HEK293 (cell line): ENCODE measurements around the gene ATP5F1D.

Source experiments
- BCL11B ChIP-seq: fragments of 450-650 bp; formaldehyde crosslinking; IDR thresholded peaks from 2 replicates; pipeline ENCODE4 v1.5.1; 2016; ENCODE audit warnings: low read depth, missing biosample characterization, missing genetic modification characterization
- GLI4 ChIP-seq: fragments of 450-650 bp; formaldehyde crosslinking; IDR thresholded peaks from 2 replicates; pipeline ENCODE4 v1.5.1; 2016; ENCODE audit warnings: missing biosample characterization, missing genetic modification characterization
- GLIS2 ChIP-seq: fragments of 450-650 bp; formaldehyde crosslinking; IDR thresholded peaks from 2 replicates; pipeline ENCODE4 v1.5.1; 2016; ENCODE audit warnings: missing biosample characterization, missing genetic modification characterization
- HIC1 ChIP-seq: fragments of 450-650 bp; formaldehyde crosslinking; IDR thresholded peaks from 2 replicates; pipeline ENCODE4 v1.5.1; 2016; ENCODE audit warnings: missing biosample characterization, missing genetic modification characterization
- IKZF3 ChIP-seq: fragments of 450-650 bp; IDR thresholded peaks from 2 replicates; pipeline ENCODE4 v1.5.0; 2018; ENCODE audit warnings: missing biosample characterization, mild to moderate bottlenecking, missing genetic modification characterization, moderate library complexity
- INSM2 ChIP-seq: fragments of 450-650 bp; formaldehyde crosslinking; IDR thresholded peaks from 2 replicates; pipeline ENCODE4 v1.5.1; 2016; ENCODE audit warnings: missing biosample characterization, missing genetic modification characterization
- KLF8 ChIP-seq: fragments of 450-650 bp; formaldehyde crosslinking; IDR thresholded peaks from 2 replicates; pipeline ENCODE4 v1.5.1; 2016; ENCODE audit warnings: missing biosample characterization, missing genetic modification characterization
- PATZ1 ChIP-seq: fragments of 450-650 bp; formaldehyde crosslinking; IDR thresholded peaks from 2 replicates; pipeline ENCODE4 v1.5.1; 2016; ENCODE audit warnings: missing biosample characterization, missing genetic modification characterization
- PBX3 ChIP-seq: sonication (generic); formaldehyde crosslinking; IDR thresholded peaks from 2 replicates; pipeline ENCODE4 v1.8.1; 2022; ENCODE audit warnings: mild to moderate bottlenecking, moderate library complexity, missing genetic modification reagents
- PRDM6 ChIP-seq: fragments of 450-650 bp; formaldehyde crosslinking; IDR thresholded peaks from 2 replicates; pipeline ENCODE4 v1.5.1; 2017; ENCODE audit warnings: missing biosample characterization, missing genetic modification characterization
- SCRT2 ChIP-seq: fragments of 450-650 bp; formaldehyde crosslinking; IDR thresholded peaks from 2 replicates; pipeline ENCODE4 v1.5.1; 2016; ENCODE audit warnings: missing biosample characterization, missing genetic modification characterization
- SP7 ChIP-seq: fragments of 450-650 bp; formaldehyde crosslinking; IDR thresholded peaks from 2 replicates; pipeline ENCODE4 v1.5.1; 2016; ENCODE audit warnings: missing biosample characterization, missing genetic modification characterization
- TRIM28 ChIP-seq: IDR thresholded peaks from 2 replicates; pipeline ENCODE4 v1.6.1; 2011; ENCODE audit warnings: low read length, control low read depth, borderline replicate concordance
- ZBTB11 ChIP-seq: fragments of 450-650 bp; formaldehyde crosslinking; conservative IDR thresholded peaks from 2 replicates; pipeline ENCODE4 v1.5.1; 2016; ENCODE audit warnings: low read depth, missing biosample characterization, missing genetic modification characterization
- ZBTB20 ChIP-seq: fragments of 450-650 bp; formaldehyde crosslinking; IDR thresholded peaks from 2 replicates; pipeline ENCODE4 v1.5.1; 2016; ENCODE audit warnings: missing biosample characterization, missing genetic modification characterization
- ZBTB26 ChIP-seq: fragments of 450-650 bp; formaldehyde crosslinking; optimal IDR thresholded peaks from 2 replicates; pipeline ENCODE3; 2016; ENCODE audit warnings: missing biosample characterization, mild to moderate bottlenecking, missing genetic modification characterization
- ZBTB8A ChIP-seq: fragments of 450-650 bp; formaldehyde crosslinking; IDR thresholded peaks from 2 replicates; pipeline ENCODE4 v1.5.1; 2016; ENCODE audit warnings: missing biosample characterization, missing genetic modification characterization
- ZIC2 ChIP-seq: fragments of 450-650 bp; formaldehyde crosslinking; IDR thresholded peaks from 2 replicates; pipeline ENCODE4 v1.5.1; 2016; ENCODE audit warnings: missing biosample characterization, missing genetic modification characterization
- ZNF121 ChIP-seq: fragments of 450-650 bp; formaldehyde crosslinking; IDR thresholded peaks from 2 replicates; pipeline ENCODE4 v1.5.1; 2016; ENCODE audit warnings: missing biosample characterization, missing genetic modification characterization
- ZNF341 ChIP-seq: fragments of 450-650 bp; formaldehyde crosslinking; IDR thresholded peaks from 2 replicates; pipeline ENCODE4; 2016; ENCODE audit warnings: low read depth, missing biosample characterization, missing genetic modification characterization
- ZNF423 ChIP-seq: fragments of 450-650 bp; formaldehyde crosslinking; IDR thresholded peaks from 2 replicates; pipeline ENCODE4 v1.5.1; 2016; ENCODE audit warnings: missing biosample characterization, missing genetic modification characterization
- ZNF596 ChIP-seq: fragments of 450-650 bp; IDR thresholded peaks from 2 replicates; pipeline ENCODE4 v1.5.0; 2018; ENCODE audit warnings: missing biosample characterization, mild to moderate bottlenecking, missing genetic modification characterization, moderate library complexity
- ZNF600 ChIP-seq: fragments of 450-650 bp; formaldehyde crosslinking; IDR thresholded peaks from 2 replicates; pipeline ENCODE4 v1.5.1; 2016; ENCODE audit warnings: missing biosample characterization, missing genetic modification characterization
- ZNF707 ChIP-seq: fragments of 450-650 bp; formaldehyde crosslinking; IDR thresholded peaks from 2 replicates; pipeline ENCODE4 v1.5.1; 2016; ENCODE audit warnings: missing biosample characterization, missing genetic modification characterization
- ZXDB ChIP-seq: fragments of 450-650 bp; formaldehyde crosslinking; IDR thresholded peaks from 2 replicates; pipeline ENCODE4 v1.5.1; 2016; ENCODE audit warnings: missing biosample characterization, missing genetic modification characterization

The ATP5F1D gene

GRCh38 chr19:1251330-1252220, 10.0 kb downstream of the ATP5F1D start (continued):
- TF ChIP-seq KLF8 (tag by site-specific recombination) (peak; percentile 45), ZNF341 (tag by site-specific recombination) (peak; percentile 97), ZBTB20 (tag by site-specific recombination) (peak; percentile 87), TRIM28 (no peak), GLIS2 (tag by site-specific recombination) (peak; percentile 88), PATZ1 (tag by site-specific recombination) (peak; percentile 97), ZNF596 (tag by site-specific recombination) (no peak), ZNF600 (tag by site-specific recombination) (peak; percentile 89), ZXDB (tag by site-specific recombination) (peak; percentile 35; the same call in 1 of the 2 replicates), ZNF423 (tag by site-specific recombination) (peak; percentile 48; the same call in 1 of the 2 replicates), GLI4 (tag by site-specific recombination) (no peak), ZBTB26 (tag by site-specific recombination) (peak; percentile 81), BCL11B (peak; percentile 62; the same call in 1 of the 2 replicates), ZBTB11 (peak; percentile 74; the same call in 1 of the 2 replicates), SP7 (tag by site-specific recombination) (no peak), PBX3 (CRISPR knock-in tag) (peak; percentile 50; the same call in 1 of the 2 replicates), PRDM6 (tag by site-specific recombination) (no peak), SCRT2 (0 out of 2 replicates have a peak, but pooled peaks have one; percentile 8), HIC1 (tag by site-specific recombination) (peak; percentile 84), INSM2 (tag by site-specific recombination) (0 out of 2 replicates have a peak, but pooled peaks have one; percentile 28), ZNF121 (tag by site-specific recombination) (peak; percentile 37; the same call in 1 of the 2 replicates), ZIC2 (tag by site-specific recombination) (0 out of 2 replicates have a peak, but pooled peaks have one; percentile 44), ZBTB8A (peak; percentile 7; the same call in 1 of the 2 replicates), IKZF3 (tag by site-specific recombination) (peak; percentile 72; the same call in 1 of the 2 replicates), ZNF707 (no peak)
